GM23338 (cell line): ENCODE results near the gene GABARAPL1. TPM values are rescaled to one million over a fixed set of nuclear protein-coding genes. Genes with fewer than 3 reads are reported as not detected.

Experiments used
- ATAC-seq: fragments of 200-7000 bp; cut with Tn5 transposase; 3 replicates; pipeline ENCODE4 v1.9.1; 2020
- DNase-seq: peaks from one replicate; pipeline ENCODE4 v3.0.0-alpha.2; 2015; ENCODE audit warnings: low spot score
- H2AFZ ChIP-seq: fragments of 200-600 bp; sonication (generic); 2 replicates; pipeline ENCODE4 v1.8.0; 2016; ENCODE audit warnings: antibody characterized with exemption, mild to moderate bottlenecking, moderate library complexity
- H3F3A ChIP-seq: fragments of 200-600 bp; sonication (generic); replicated peaks from 2 replicates; pipeline ENCODE4 v1.8.0; 2017; ENCODE audit warnings: antibody characterized with exemption, mixed run types, low read depth
- H3K27ac ChIP-seq: fragments of 200-600 bp; sonication (generic); 2 replicates; pipeline ENCODE4 v1.6.1; 2016; ENCODE audit warnings: low read depth
- H3K27me3 ChIP-seq: fragments of 200-600 bp; sonication (generic); 2 replicates; pipeline ENCODE4 v1.8.0; 2016; ENCODE audit warnings: mild to moderate bottlenecking, mixed run types, moderate library complexity; ENCODE audit not compliant: insufficient read depth
- H3K36me3 ChIP-seq: fragments of 200-600 bp; sonication (generic); 2 replicates; pipeline ENCODE4 v1.8.0; 2016; ENCODE audit warnings: mild to moderate bottlenecking; ENCODE audit not compliant: insufficient read depth
- H3K4me1 ChIP-seq: fragments of 200-600 bp; sonication (generic); 2 replicates; pipeline ENCODE4 v1.8.0; 2016; ENCODE audit warnings: mild to moderate bottlenecking, moderate library complexity; ENCODE audit not compliant: insufficient read depth
- H3K4me2 ChIP-seq: fragments of 200-600 bp; sonication (generic); 2 replicates; pipeline ENCODE4 v1.7.1; 2017; ENCODE audit warnings: mixed run types
- H3K4me3 ChIP-seq: fragments of 200-600 bp; sonication (generic); 2 replicates; pipeline ENCODE4 v1.6.1; 2016; ENCODE audit warnings: mixed run types
- H3K79me2 ChIP-seq: fragments of 200-600 bp; sonication (generic); replicated peaks from 2 replicates; pipeline ENCODE4 v1.8.0; 2017; ENCODE audit warnings: mild to moderate bottlenecking; ENCODE audit not compliant: insufficient read depth
- H3K9me2 ChIP-seq: fragments of 200-600 bp; sonication (generic); 2 replicates; pipeline ENCODE4 v1.8.0; 2017; ENCODE audit not compliant: insufficient read depth
- H4K20me1 ChIP-seq: fragments of 200-600 bp; sonication (generic); replicated peaks from 2 replicates; pipeline ENCODE4 v1.8.0; 2017; ENCODE audit warnings: mild to moderate bottlenecking; ENCODE audit not compliant: insufficient read depth
- H3K27ac Mint-ChIP-seq: 2 replicates; pipeline ENCODE4 v1.8.0; 2020; ENCODE audit warnings: inconsistent platforms, mild to moderate bottlenecking, moderate library complexity, mixed read lengths
- H3K27me3 Mint-ChIP-seq: 3 replicates; pipeline ENCODE4 v1.8.0; 2022; ENCODE audit warnings: low read depth, mild to moderate bottlenecking, moderate library complexity, mixed read lengths, inconsistent platforms; ENCODE audit not compliant: insufficient read depth, poor library complexity
- H3K36me3 Mint-ChIP-seq: 3 replicates; pipeline ENCODE4 v1.8.0; 2021; ENCODE audit warnings: low read depth, mild to moderate bottlenecking, inconsistent platforms, moderate library complexity, mixed read lengths
- H3K4me1 Mint-ChIP-seq: 3 replicates; pipeline ENCODE4 v1.8.0; 2020; ENCODE audit warnings: mild to moderate bottlenecking, inconsistent platforms, mixed read lengths
- H3K4me3 Mint-ChIP-seq: 3 replicates; pipeline ENCODE4 v1.8.0; 2021; ENCODE audit warnings: moderate library complexity, mild to moderate bottlenecking, inconsistent platforms, mixed read lengths
- H3K9me3 Mint-ChIP-seq: 3 replicates; pipeline ENCODE4 v1.8.0; 2020; ENCODE audit warnings: moderate library complexity, mild to moderate bottlenecking, inconsistent platforms, mixed read lengths
- CREB1 ChIP-seq: fragments of 250-450 bp; sonication (Bioruptor Pico); IDR thresholded peaks from 2 replicates; pipeline ENCODE4 v1.5.0; 2020; ENCODE audit warnings: low read depth, mild to moderate bottlenecking, moderate library complexity
- EZH2 ChIP-seq: fragments of 200-600 bp; sonication (generic); IDR thresholded peaks from one replicate; pipeline ENCODE4 v1.8.0; 2017; ENCODE audit warnings: antibody characterized with exemption, mild to moderate bottlenecking, low read depth; ENCODE audit not compliant: unreplicated experiment
- EZH2phosphoT487 ChIP-seq: fragments of 200-600 bp; sonication (generic); IDR thresholded peaks from one replicate; pipeline ENCODE4 v1.8.1; 2018; ENCODE audit warnings: antibody characterized with exemption; ENCODE audit not compliant: unreplicated experiment
- JUNB ChIP-seq: IDR thresholded peaks from one replicate; pipeline ENCODE4 v1.6.1; 2016; ENCODE audit warnings: antibody characterized with exemption; ENCODE audit not compliant: unreplicated experiment
- NANOG ChIP-seq: IDR thresholded peaks from 2 replicates; pipeline ENCODE4 v1.6.1; 2016; ENCODE audit warnings: antibody characterized with exemption, borderline replicate concordance
- POLR2AphosphoS5 ChIP-seq: IDR thresholded peaks from 2 replicates; pipeline ENCODE4 v1.6.1; 2016; ENCODE audit warnings: antibody characterized with exemption, low read depth
- STAT1 ChIP-seq: IDR thresholded peaks from one replicate; pipeline ENCODE4 v1.6.1; 2016; ENCODE audit warnings: antibody characterized with exemption; ENCODE audit not compliant: unreplicated experiment
- ZNF331 ChIP-seq: fragments of 250-450 bp; sonication (Bioruptor Pico); IDR thresholded peaks from 2 replicates; pipeline ENCODE4 v1.5.0; 2020; ENCODE audit warnings: low read depth, mild to moderate bottlenecking, moderate library complexity
- polyA plus RNA-seq: library from polyadenylated mRNA; unstranded; fragments of >200 nt; fragmentation: Nextera tagmentation; extraction: Ambion mirVana; gene quantifications from 2 replicates; pipeline ENCODE4 v1.2.1, GENCODE V29; 2016
- total RNA-seq: library from RNA; depleted of rRNA; stranded (reverse); fragments of >200 nt; shearing (Covaris generic); gene quantifications from 2 replicates; pipeline ENCODE4 v1.2.3, GENCODE V29; 2014
- TF ChIP-seq, protein P1 (sequence below): fragments of 250-450 bp; sonication (Bioruptor Pico); IDR thresholded peaks from 2 replicates; pipeline ENCODE4 v1.5.0; 2020; ENCODE audit warnings: mild to moderate bottlenecking, moderate library complexity
- TF ChIP-seq, protein P2 (sequence below), 2 experiments: fragments of 200-600 bp in 1 of 2; sonication (generic) in 1 of 2; conservative IDR thresholded peaks; 2 replicates each; pipeline versions ENCODE4 v1.5.1 to v1.6.1; 2016 to 2017; ENCODE audit warnings: antibody characterized with exemption in 2 of 2, low read depth in 2 of 2, mild to moderate bottlenecking in 2 of 2, moderate library complexity in 1 of 2

Gene GABARAPL1
- total and polyA plus RNA-seq, 2 experiments from 2014 or later, result 35.7 to 77.8 TPM

DNA sequence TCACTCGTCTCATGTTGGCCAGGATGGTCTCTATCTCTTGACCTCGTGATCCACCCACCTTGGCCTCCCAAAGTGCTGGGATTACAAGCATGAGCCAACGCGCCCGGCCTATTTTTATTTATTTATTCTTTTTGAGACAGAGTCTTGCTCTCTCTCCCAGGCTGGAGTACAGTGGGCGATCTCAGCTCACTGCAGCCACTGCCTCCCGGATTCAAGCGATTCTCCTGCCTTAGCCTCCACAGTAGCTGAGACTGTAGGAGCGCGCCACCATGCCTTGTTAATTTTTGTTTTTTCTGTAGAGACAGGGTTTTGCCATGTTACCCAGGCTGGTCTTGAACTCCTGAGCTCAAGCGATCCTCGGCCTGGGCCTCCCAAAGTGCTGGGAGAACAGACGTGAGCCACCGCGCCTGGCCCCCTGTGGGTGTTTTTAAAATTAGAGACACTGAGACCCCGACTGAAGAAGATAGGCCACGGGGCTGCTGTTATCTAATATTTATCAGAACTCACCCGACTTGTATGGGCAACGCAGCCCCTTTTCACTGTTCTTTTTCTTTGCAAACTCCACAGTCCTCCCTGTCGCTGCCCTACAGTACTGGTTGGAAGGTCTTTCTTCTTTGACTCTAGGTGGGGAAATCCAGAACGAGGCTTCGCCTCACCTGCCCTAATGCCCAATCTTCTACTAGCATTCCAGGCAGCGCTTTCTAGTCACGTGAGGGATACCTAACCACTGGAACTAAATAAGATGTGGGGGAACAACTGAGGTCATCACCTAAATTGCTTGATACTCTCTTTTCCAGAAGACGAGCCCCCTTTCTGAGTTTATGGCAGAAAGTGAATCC lies 1.4 kb upstream of the GABARAPL1 start:
- Histone ChIP-seq H3K27ac (peak overlapping the region; percentile 30; the same call in 1 of the 2 replicates), H3K36me3 (no peaks in the 10 kb centered on the region), H3K4me1 (peaks cover 17% of the 10 kb centered on the region), H2AFZ (0 out of 2 replicates have a peak overlapping the region, but pooled peaks have one; percentile 15), H3K9me2 (no peaks in the 10 kb centered on the region), H3K4me3 (peak overlapping the region; percentile 95; the same call in 1 of the 2 replicates), H4K20me1 (no peaks in the 10 kb centered on the region), H3K27me3 (no peaks in the 10 kb centered on the region), H3K79me2 (peaks cover 23% of the 10 kb centered on the region), H3F3A (no peaks in the 10 kb centered on the region), H3K4me2 (no peak overlapping the region; the same call in 1 of the 2 replicates)
- ATAC-seq (no peak), DNase-seq (peak; percentile 8)
- Mint-ChIP-seq H3K9me3 (no peaks in the 10 kb centered on the region; the same call in 2 of the 3 replicates), H3K27ac (peak overlapping the region; percentile 78; the same call in 1 of the 2 replicates), H3K4me1 (peaks cover 18% of the 10 kb centered on the region), H3K36me3 (peaks cover 2% of the 10 kb centered on the region; the same call in 1 of the 3 replicates), H3K4me3 (peak overlapping the region; percentile 95; the same call in 2 of the 3 replicates), H3K27me3 (peaks cover 6% of the 10 kb centered on the region)
- TF ChIP-seq STAT1, result no peak
- no peak for TF ChIP-seq EZH2
- no peak for TF ChIP-seq POLR2AphosphoS5
- TF ChIP-seq ZNF331, result no peak
- TF ChIP-seq, protein P1, sequence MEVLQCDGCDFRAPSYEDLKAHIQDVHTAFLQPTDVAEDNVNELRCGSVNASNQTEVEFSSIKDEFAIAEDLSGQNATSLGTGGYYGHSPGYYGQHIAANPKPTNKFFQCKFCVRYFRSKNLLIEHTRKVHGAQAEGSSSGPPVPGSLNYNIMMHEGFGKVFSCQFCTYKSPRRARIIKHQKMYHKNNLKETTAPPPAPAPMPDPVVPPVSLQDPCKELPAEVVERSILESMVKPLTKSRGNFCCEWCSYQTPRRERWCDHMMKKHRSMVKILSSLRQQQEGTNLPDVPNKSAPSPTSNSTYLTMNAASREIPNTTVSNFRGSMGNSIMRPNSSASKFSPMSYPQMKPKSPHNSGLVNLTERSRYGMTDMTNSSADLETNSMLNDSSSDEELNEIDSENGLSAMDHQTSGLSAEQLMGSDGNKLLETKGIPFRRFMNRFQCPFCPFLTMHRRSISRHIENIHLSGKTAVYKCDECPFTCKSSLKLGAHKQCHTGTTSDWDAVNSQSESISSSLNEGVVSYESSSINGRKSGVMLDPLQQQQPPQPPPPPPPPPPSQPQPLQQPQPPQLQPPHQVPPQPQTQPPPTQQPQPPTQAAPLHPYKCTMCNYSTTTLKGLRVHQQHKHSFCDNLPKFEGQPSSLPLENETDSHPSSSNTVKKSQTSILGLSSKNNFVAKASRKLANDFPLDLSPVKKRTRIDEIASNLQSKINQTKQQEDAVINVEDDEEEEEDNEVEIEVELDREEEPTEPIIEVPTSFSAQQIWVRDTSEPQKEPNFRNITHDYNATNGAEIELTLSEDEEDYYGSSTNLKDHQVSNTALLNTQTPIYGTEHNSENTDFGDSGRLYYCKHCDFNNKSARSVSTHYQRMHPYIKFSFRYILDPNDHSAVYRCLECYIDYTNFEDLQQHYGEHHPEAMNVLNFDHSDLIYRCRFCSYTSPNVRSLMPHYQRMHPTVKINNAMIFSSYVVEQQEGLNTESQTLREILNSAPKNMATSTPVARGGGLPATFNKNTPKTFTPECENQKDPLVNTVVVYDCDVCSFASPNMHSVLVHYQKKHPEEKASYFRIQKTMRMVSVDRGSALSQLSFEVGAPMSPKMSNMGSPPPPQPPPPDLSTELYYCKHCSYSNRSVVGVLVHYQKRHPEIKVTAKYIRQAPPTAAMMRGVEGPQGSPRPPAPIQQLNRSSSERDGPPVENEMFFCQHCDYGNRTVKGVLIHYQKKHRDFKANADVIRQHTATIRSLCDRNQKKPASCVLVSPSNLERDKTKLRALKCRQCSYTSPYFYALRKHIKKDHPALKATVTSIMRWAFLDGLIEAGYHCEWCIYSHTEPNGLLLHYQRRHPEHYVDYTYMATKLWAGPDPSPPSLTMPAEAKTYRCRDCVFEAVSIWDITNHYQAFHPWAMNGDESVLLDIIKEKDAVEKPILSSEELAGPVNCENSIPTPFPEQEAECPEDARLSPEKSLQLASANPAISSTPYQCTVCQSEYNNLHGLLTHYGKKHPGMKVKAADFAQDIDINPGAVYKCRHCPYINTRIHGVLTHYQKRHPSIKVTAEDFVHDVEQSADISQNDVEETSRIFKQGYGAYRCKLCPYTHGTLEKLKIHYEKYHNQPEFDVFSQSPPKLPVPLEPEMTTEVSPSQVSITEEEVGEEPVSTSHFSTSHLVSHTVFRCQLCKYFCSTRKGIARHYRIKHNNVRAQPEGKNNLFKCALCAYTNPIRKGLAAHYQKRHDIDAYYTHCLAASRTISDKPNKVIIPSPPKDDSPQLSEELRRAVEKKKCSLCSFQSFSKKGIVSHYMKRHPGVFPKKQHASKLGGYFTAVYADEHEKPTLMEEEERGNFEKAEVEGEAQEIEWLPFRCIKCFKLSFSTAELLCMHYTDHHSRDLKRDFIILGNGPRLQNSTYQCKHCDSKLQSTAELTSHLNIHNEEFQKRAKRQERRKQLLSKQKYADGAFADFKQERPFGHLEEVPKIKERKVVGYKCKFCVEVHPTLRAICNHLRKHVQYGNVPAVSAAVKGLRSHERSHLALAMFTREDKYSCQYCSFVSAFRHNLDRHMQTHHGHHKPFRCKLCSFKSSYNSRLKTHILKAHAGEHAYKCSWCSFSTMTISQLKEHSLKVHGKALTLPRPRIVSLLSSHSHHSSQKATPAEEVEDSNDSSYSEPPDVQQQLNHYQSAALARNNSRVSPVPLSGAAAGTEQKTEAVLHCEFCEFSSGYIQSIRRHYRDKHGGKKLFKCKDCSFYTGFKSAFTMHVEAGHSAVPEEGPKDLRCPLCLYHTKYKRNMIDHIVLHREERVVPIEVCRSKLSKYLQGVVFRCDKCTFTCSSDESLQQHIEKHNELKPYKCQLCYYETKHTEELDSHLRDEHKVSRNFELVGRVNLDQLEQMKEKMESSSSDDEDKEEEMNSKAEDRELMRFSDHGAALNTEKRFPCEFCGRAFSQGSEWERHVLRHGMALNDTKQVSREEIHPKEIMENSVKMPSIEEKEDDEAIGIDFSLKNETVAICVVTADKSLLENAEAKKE (CRISPR knock-in tag), result no peak
- TF ChIP-seq, protein P2, sequence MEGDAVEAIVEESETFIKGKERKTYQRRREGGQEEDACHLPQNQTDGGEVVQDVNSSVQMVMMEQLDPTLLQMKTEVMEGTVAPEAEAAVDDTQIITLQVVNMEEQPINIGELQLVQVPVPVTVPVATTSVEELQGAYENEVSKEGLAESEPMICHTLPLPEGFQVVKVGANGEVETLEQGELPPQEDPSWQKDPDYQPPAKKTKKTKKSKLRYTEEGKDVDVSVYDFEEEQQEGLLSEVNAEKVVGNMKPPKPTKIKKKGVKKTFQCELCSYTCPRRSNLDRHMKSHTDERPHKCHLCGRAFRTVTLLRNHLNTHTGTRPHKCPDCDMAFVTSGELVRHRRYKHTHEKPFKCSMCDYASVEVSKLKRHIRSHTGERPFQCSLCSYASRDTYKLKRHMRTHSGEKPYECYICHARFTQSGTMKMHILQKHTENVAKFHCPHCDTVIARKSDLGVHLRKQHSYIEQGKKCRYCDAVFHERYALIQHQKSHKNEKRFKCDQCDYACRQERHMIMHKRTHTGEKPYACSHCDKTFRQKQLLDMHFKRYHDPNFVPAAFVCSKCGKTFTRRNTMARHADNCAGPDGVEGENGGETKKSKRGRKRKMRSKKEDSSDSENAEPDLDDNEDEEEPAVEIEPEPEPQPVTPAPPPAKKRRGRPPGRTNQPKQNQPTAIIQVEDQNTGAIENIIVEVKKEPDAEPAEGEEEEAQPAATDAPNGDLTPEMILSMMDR (conservative IDR thresholded peaks at IDR 0.05; ENCODE audit: low read depth in 2 of 2), result no peak
- no peak for TF ChIP-seq NANOG
- TF ChIP-seq JUNB, result no peak
- TF ChIP-seq EZH2phosphoT487, result no peak
- TF ChIP-seq CREB1 (CRISPR knock-in tag), result no peak
